HEK293 (cell line): Measurements from ENCODE around the gene ZNF175.

Source experiments
- CTCF ChIA-PET: fragments of 350-600 bp; formaldehyde crosslinking; extraction: SDS; loops from one replicate; lab custom pipeline; 2021; ENCODE audit warnings: antibody characterized with exemption; lab: Yijun Ruan, JAX
- POLR2A ChIA-PET: fragments of 300-600 bp; formaldehyde crosslinking; extraction: SDS; loops from one replicate; lab custom pipeline; 2020; ENCODE audit warnings: antibody characterized with exemption, inconsistent platforms; lab: Yijun Ruan, JAX
- H3K27ac ChIP-seq: fragments of 200-500 bp; sonication (Bioruptor generic); 2 replicates; pipeline ENCODE4 v1.5.1; 2014; ENCODE audit warnings: low read depth, low read length, control low read depth, inconsistent platforms; ENCODE audit errors: extremely low read depth
- H3K36me3 ChIP-seq, 2 experiments: fragments of 200-500 bp in 1 of 2; sonication (Bioruptor generic) in 1 of 2; 1 replicate in 1 of 2; 2 replicates in 1 of 2; pipeline ENCODE4 v1.5.1; 2014 to 2017; ENCODE audit warnings: inconsistent platforms in 2 of 2, low read length in 2 of 2; ENCODE audit not compliant: control insufficient read depth in 2 of 2, insufficient read depth in 1 of 2
- H3K4me1 ChIP-seq: fragments of 200-500 bp; sonication (Bioruptor generic); 2 replicates; pipeline ENCODE4 v1.5.1; 2014; ENCODE audit warnings: mild to moderate bottlenecking, low read length, inconsistent platforms; ENCODE audit not compliant: control insufficient read depth, insufficient read depth
- H3K4me3 ChIP-seq: 2 replicates; pipeline ENCODE4 v1.5.1; 2011; ENCODE audit warnings: low read depth, mild to moderate bottlenecking, control low read depth, low read length, moderate library complexity
- H3K9me3 ChIP-seq: fragments of 200-500 bp; sonication (Bioruptor generic); 2 replicates; pipeline ENCODE4 v1.5.1; 2014; ENCODE audit warnings: low read depth, low read length, inconsistent platforms; ENCODE audit not compliant: control insufficient read depth, insufficient read depth
- FEZF1 ChIP-seq: fragments of 450-650 bp; formaldehyde crosslinking; IDR thresholded peaks from 2 replicates; pipeline ENCODE4 v1.5.1; 2016; ENCODE audit warnings: missing biosample characterization, missing genetic modification characterization
- GLI2 ChIP-seq: fragments of 450-650 bp; formaldehyde crosslinking; IDR thresholded peaks from 2 replicates; pipeline ENCODE4; 2017; ENCODE audit warnings: missing biosample characterization, missing genetic modification characterization, low read depth, borderline replicate concordance
- MYNN ChIP-seq: fragments of 450-650 bp; formaldehyde crosslinking; IDR thresholded peaks from 2 replicates; pipeline ENCODE4 v1.5.1; 2016; ENCODE audit warnings: missing biosample characterization, missing genetic modification characterization, borderline replicate concordance
- SCRT2 ChIP-seq: fragments of 450-650 bp; formaldehyde crosslinking; IDR thresholded peaks from 2 replicates; pipeline ENCODE4 v1.5.1; 2016; ENCODE audit warnings: missing biosample characterization, missing genetic modification characterization
- SP3 ChIP-seq: fragments of 450-650 bp; formaldehyde crosslinking; IDR thresholded peaks from 2 replicates; pipeline ENCODE4 v1.5.1; 2016; ENCODE audit warnings: missing biosample characterization, missing genetic modification characterization
- ZBTB17 ChIP-seq: fragments of 450-650 bp; formaldehyde crosslinking; IDR thresholded peaks from 2 replicates; pipeline ENCODE4 v1.5.1; 2016; ENCODE audit warnings: missing biosample characterization, missing genetic modification characterization
- ZEB2 ChIP-seq: fragments of 450-650 bp; formaldehyde crosslinking; IDR thresholded peaks from 2 replicates; pipeline ENCODE4 v1.5.1; 2016; ENCODE audit warnings: missing biosample characterization, missing genetic modification characterization
- ZNF114 ChIP-seq: fragments of 450-650 bp; formaldehyde crosslinking; IDR thresholded peaks from 2 replicates; pipeline ENCODE4 v1.5.0; 2017; ENCODE audit warnings: missing biosample characterization, missing genetic modification characterization
- ZNF121 ChIP-seq: fragments of 450-650 bp; formaldehyde crosslinking; IDR thresholded peaks from 2 replicates; pipeline ENCODE4 v1.5.1; 2016; ENCODE audit warnings: missing biosample characterization, missing genetic modification characterization
- ZNF140 ChIP-seq: fragments of 450-650 bp; formaldehyde crosslinking; IDR thresholded peaks from 2 replicates; pipeline ENCODE4 v1.5.1; 2016; ENCODE audit warnings: missing biosample characterization, missing genetic modification characterization
- ZNF214 ChIP-seq: fragments of 450-650 bp; formaldehyde crosslinking; IDR thresholded peaks from 2 replicates; pipeline ENCODE4 v1.5.1; 2017; ENCODE audit warnings: missing biosample characterization, mild to moderate bottlenecking, missing genetic modification characterization, borderline replicate concordance
- ZNF221 ChIP-seq: fragments of 450-650 bp; formaldehyde crosslinking; IDR thresholded peaks from 2 replicates; pipeline ENCODE4 v1.5.1; 2017; ENCODE audit warnings: missing biosample characterization, missing genetic modification characterization, borderline replicate concordance
- ZNF24 ChIP-seq: fragments of 450-650 bp; formaldehyde crosslinking; IDR thresholded peaks from 2 replicates; pipeline ENCODE4 v1.5.1; 2016; ENCODE audit warnings: missing biosample characterization, missing genetic modification characterization
- ZNF302 ChIP-seq: fragments of 450-650 bp; formaldehyde crosslinking; IDR thresholded peaks from 2 replicates; pipeline ENCODE4 v1.5.1; 2016; ENCODE audit warnings: missing biosample characterization, missing genetic modification characterization, low read depth
- ZNF37A ChIP-seq: fragments of 450-650 bp; IDR thresholded peaks from 2 replicates; pipeline ENCODE4 v1.5.1; 2018; ENCODE audit warnings: missing biosample characterization, missing genetic modification characterization
- ZNF416 ChIP-seq: fragments of 450-650 bp; formaldehyde crosslinking; IDR thresholded peaks from 2 replicates; pipeline ENCODE4 v1.5.1; 2016; ENCODE audit warnings: missing biosample characterization, missing genetic modification characterization
- ZNF514 ChIP-seq: fragments of 450-650 bp; formaldehyde crosslinking; IDR thresholded peaks from 2 replicates; pipeline ENCODE4 v1.5.1; 2016; ENCODE audit warnings: missing biosample characterization, missing genetic modification characterization
- ZNF785 ChIP-seq: fragments of 450-650 bp; formaldehyde crosslinking; IDR thresholded peaks from 2 replicates; pipeline ENCODE4 v1.5.1; 2016; ENCODE audit warnings: missing biosample characterization, missing genetic modification characterization
- TF ChIP-seq, protein P1 (sequence below): fragments of 450-650 bp; formaldehyde crosslinking; IDR thresholded peaks from 2 replicates; pipeline ENCODE4 v1.5.1; 2017; ENCODE audit warnings: missing biosample characterization, mild to moderate bottlenecking, missing genetic modification characterization, moderate library complexity
- TF ChIP-seq, protein P2 (sequence below): fragments of 450-650 bp; formaldehyde crosslinking; IDR thresholded peaks from 2 replicates; pipeline ENCODE4 v1.5.1; 2016; ENCODE audit warnings: missing biosample characterization, missing genetic modification characterization
- TF ChIP-seq, protein P3 (sequence below): fragments of 450-650 bp; formaldehyde crosslinking; IDR thresholded peaks from 2 replicates; pipeline ENCODE4 v1.5.1; 2016; ENCODE audit warnings: missing biosample characterization, missing genetic modification characterization
- TF ChIP-seq, protein P4 (sequence below): fragments of 450-650 bp; formaldehyde crosslinking; IDR thresholded peaks from 2 replicates; pipeline ENCODE4 v1.5.1; 2016; ENCODE audit warnings: missing biosample characterization, missing genetic modification characterization

The ZNF175 gene

DNA sequence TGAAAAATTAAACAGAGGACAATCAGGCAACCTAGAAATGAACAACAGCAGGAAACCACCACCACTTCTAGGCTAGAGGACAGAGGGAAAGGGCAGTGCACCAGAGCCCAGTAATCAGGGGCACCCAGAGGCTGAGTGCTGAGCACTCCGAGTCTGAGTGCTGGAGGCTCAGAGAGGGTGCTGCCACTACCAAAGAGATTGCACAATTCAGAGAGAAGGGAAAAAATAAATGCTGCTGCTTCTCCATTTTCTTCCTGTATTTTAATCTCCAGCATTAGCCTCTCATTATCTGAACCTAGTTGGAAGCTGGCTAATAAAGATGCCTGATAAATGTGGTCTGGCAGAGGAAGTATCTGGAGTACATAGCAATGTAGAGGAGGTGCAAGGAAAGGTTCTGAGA is 11.8 kb upstream of the ZNF175 start:
- POLR2A ChIA-PET: no interaction called here
- TF ChIP-seq ZNF214 (tag by site-specific recombination) (no peak), FEZF1 (tag by site-specific recombination) (no peak), ZNF514 (tag by site-specific recombination) (no peak)
- no peaks in the 10 kb centered on the region for H3K36me3 ChIP-seq
- H3K4me3 ChIP-seq: no peak overlapping the region
- H3K27ac ChIP-seq: no peak overlapping the region
- H3K4me1 ChIP-seq: no peaks in the 10 kb centered on the region
- no peaks in the 10 kb centered on the region for H3K9me3 ChIP-seq
- CTCF ChIA-PET: no interaction called here

DNA sequence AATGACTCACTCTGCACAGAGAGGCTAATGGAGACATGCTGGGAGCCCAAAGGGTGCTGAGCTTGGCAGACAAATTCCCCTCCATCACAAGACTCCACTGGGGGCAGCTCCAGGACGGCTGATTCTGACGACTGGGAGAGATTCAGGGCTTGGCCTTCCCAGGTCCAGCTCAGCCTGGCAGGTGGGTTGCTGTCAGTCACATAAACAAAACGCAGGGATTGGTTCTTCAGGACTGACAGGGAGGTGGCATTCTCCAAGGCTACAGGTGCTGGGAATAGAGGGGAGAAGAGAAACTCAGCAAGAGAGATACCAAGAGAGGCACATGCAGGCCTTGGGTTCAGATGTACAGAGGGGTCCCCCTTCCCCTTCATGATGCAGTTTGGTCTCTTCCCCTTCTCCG is 10.7 kb upstream of the ZNF175 start:
- CTCF ChIA-PET: no interaction called here

More for the DNA sequence above, 10.7 kb upstream of the ZNF175 start:
- Histone ChIP-seq H3K4me3 (no peak overlapping the region), H3K27ac (no peak overlapping the region), H3K36me3 (no peaks in the 10 kb centered on the region), H3K9me3 (no peaks in the 10 kb centered on the region), H3K4me1 (no peaks in the 10 kb centered on the region)
- POLR2A ChIA-PET: no interaction called here
- TF ChIP-seq ZNF114 (tag by site-specific recombination) (no peak), ZNF37A (tag by site-specific recombination) (no peak), ZNF416 (tag by site-specific recombination) (no peak), ZNF121 (tag by site-specific recombination) (no peak), MYNN (tag by site-specific recombination) (no peak), ZNF24 (tag by site-specific recombination) (no peak), SCRT2 (no peak), ZBTB17 (tag by site-specific recombination) (no peak), ZEB2 (tag by site-specific recombination) (no peak), ZNF302 (tag by site-specific recombination) (no peak), ZNF785 (no peak), GLI2 (tag by site-specific recombination) (no peak), SP3 (tag by site-specific recombination) (no peak), ZNF140 (no peak), ZNF221 (tag by site-specific recombination) (no peak)
- TF ChIP-seq, protein P1, sequence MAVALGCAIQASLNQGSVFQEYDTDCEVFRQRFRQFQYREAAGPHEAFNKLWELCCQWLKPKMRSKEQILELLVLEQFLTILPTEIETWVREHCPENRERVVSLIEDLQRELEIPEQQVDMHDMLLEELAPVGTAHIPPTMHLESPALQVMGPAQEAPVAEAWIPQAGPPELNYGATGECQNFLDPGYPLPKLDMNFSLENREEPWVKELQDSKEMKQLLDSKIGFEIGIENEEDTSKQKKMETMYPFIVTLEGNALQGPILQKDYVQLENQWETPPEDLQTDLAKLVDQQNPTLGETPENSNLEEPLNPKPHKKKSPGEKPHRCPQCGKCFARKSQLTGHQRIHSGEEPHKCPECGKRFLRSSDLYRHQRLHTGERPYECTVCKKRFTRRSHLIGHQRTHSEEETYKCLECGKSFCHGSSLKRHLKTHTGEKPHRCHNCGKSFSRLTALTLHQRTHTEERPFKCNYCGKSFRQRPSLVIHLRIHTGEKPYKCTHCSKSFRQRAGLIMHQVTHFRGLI (tag by site-specific recombination): no peak
- TF ChIP-seq, protein P2, sequence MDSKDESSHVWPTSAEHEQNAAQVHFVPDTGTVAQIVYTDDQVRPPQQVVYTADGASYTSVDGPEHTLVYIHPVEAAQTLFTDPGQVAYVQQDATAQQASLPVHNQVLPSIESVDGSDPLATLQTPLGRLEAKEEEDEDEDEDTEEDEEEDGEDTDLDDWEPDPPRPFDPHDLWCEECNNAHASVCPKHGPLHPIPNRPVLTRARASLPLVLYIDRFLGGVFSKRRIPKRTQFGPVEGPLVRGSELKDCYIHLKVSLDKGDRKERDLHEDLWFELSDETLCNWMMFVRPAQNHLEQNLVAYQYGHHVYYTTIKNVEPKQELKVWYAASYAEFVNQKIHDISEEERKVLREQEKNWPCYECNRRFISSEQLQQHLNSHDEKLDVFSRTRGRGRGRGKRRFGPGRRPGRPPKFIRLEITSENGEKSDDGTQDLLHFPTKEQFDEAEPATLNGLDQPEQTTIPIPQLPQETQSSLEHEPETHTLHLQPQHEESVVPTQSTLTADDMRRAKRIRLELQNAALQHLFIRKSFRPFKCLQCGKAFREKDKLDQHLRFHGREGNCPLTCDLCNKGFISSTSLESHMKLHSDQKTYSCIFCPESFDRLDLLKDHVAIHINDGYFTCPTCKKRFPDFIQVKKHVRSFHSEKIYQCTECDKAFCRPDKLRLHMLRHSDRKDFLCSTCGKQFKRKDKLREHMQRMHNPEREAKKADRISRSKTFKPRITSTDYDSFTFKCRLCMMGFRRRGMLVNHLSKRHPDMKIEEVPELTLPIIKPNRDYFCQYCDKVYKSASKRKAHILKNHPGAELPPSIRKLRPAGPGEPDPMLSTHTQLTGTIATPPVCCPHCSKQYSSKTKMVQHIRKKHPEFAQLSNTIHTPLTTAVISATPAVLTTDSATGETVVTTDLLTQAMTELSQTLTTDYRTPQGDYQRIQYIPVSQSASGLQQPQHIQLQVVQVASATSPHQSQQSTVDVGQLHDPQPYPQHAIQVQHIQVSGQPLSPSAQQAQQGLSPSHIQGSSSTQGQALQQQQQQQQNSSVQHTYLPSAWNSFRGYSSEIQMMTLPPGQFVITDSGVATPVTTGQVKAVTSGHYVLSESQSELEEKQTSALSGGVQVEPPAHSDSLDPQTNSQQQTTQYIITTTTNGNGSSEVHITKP (tag by site-specific recombination): no peak
- TF ChIP-seq, protein P3, sequence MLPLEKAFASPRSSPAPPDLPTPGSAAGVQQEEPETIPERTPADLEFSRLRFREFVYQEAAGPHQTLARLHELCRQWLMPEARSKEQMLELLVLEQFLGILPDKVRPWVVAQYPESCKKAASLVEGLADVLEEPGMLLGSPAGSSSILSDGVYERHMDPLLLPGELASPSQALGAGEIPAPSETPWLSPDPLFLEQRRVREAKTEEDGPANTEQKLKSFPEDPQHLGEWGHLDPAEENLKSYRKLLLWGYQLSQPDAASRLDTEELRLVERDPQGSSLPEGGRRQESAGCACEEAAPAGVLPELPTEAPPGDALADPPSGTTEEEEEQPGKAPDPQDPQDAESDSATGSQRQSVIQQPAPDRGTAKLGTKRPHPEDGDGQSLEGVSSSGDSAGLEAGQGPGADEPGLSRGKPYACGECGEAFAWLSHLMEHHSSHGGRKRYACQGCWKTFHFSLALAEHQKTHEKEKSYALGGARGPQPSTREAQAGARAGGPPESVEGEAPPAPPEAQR (tag by site-specific recombination): no peak
- TF ChIP-seq, protein P4, sequence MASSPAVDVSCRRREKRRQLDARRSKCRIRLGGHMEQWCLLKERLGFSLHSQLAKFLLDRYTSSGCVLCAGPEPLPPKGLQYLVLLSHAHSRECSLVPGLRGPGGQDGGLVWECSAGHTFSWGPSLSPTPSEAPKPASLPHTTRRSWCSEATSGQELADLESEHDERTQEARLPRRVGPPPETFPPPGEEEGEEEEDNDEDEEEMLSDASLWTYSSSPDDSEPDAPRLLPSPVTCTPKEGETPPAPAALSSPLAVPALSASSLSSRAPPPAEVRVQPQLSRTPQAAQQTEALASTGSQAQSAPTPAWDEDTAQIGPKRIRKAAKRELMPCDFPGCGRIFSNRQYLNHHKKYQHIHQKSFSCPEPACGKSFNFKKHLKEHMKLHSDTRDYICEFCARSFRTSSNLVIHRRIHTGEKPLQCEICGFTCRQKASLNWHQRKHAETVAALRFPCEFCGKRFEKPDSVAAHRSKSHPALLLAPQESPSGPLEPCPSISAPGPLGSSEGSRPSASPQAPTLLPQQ (tag by site-specific recombination): no peak
